Neural progenitor cell (in vitro differentiated cells): ENCODE results near the gene DNMT3A.

Source experiments
- CTCF ChIP-seq: fragments of 200-600 bp; sonication (generic); IDR thresholded peaks from 2 replicates; pipeline ENCODE4 v1.5.1; 2017; ENCODE audit warnings: antibody characterized with exemption, mild to moderate bottlenecking
- EZH2 ChIP-seq: fragments of 200-600 bp; sonication (generic); IDR thresholded peaks from 2 replicates; pipeline ENCODE4 v1.6.1; 2017; ENCODE audit warnings: antibody characterized with exemption, mild to moderate bottlenecking, moderate library complexity
- EZH2phosphoT487 ChIP-seq: fragments of 200-600 bp; sonication (generic); IDR thresholded peaks from 2 replicates; pipeline ENCODE4 v1.6.1; 2017; ENCODE audit warnings: antibody characterized with exemption

GRCh38 chr2:25256488-25256875 is 85.2 kb downstream of the DNMT3A start:
- no peak for TF ChIP-seq CTCF
- no peak for TF ChIP-seq EZH2
- TF ChIP-seq EZH2phosphoT487 = no peak
